SKM-1 (cell line): ENCODE results near the gene ZCWPW2.
A peak's percentile ranks its signal among the peaks of the same experiment; 100 is the strongest.

ENCODE experiments used
- DNase-seq: peaks from one replicate; lab custom pipeline; 2025; ENCODE audit not compliant: unreplicated experiment; lab: John Stamatoyannopoulos, UW

Gene ZCWPW2

DNA sequence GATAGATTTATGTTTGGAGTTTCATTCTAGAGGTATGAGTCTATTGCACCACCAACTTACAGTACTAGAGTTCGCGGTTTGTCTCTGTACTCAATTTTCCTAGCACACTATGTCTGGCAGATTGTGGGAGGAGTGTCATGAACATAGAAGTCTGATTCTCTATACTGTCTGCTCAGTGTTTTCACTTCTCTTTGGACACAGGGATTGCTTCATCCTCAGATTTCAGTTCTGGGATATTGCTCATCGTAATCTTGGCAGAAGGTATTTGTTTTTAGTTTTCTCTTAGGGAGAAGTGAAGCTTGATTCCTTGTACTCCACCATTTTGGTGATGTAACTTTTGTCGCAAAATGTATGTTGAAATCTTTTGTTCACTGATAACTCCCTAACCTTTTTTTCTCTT is 27.9 kb downstream of the ZCWPW2 start:
- DNase-seq = peak; percentile 49

DNA sequence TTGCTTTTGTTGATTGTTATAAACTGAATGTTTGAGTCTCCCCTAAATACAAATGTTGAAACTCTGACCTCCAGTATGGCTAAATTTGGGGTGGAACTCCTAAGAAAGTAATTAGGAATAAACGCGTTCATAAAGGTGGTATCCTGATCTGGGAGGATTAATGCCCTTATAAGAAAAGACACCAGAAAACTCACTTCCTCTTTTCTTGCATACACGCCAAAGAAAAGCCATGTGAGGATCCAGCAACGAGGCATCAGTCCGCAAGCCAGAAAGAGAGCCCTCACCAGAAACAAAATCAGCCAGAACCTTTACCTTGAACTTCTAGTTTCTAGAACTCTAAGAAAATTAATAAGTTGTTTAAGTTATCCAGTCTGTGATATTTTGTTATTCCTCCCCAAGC is 37.5 kb downstream of the ZCWPW2 start:
- no peak for DNase-seq

DNA sequence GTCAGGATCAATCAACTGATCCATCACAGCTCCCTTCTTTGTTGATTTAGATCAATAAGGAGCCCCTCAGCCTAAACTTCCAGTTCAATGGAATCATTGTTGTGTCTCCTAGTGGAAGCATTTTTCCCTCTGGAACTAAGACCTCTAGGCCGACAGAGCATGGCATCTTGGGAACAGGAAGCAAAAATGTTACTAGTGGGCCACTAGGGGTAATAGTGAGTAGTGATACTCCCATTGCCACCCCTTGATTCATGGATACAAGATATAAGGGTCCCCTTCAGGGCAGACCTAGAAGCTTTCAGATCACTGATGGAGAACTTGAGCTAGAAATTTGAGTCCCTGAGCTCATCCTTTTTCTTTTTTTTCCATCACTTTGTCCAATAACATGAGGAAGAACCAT is 40.5 kb downstream of the ZCWPW2 start:
- DNase-seq = no peak

DNA sequence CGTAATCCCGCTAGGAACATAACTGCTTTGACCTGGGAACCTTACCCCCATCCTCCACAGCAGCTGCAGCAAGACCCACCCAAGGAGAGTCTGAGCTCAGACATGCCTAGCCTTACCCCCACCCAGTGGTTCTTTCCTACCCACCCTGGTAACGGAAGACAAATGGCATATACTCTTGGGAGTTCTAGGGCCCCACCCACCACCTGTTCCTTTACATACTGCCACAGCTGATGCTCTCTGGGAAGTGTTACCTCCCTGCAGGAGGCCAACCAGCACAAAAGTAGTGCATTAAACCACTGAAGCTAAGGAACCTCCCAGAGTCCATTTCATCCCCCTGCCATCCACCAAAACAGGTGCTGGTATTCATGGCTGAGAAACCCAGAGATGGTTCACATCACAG is 50.7 kb downstream of the ZCWPW2 start:
- no peak for DNase-seq

DNA sequence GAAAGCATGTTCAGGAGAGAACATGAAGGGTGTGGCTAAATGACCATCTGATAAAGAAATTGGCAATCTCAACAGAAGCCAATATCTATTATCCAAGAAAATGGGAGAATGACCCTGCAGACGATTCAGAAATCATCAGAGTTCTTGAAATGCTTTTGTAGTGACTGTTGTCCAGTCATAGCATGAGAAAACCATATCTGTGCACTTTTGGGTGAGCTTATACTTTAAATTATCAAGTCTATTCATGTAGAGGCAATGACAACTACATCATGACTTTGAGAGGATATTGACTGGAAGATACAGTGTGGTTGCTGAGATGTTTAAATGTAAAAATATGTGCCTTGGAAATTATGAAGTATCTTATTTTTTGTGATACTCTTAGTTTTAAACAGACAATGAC is 57.7 kb downstream of the ZCWPW2 start:
- no peak for DNase-seq

DNA sequence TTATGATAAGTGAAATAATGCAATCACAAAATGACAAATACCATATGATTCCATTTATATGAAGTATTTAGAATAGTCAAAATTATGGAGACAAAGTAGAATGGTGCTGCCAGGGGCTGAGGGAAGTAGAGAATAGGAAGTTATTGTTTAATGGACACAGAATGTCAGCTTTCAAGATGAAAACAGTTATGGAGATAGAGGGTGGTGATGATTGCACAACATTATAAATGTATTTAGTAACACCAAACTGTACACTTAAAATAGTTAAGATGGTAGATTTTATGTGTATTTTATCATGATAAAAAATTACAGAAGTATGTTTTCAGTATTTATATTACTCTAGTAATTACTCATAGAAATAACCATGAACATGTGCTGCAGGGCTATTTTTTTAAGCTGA is 100.9 kb downstream of the ZCWPW2 start:
- no peak for DNase-seq

DNA sequence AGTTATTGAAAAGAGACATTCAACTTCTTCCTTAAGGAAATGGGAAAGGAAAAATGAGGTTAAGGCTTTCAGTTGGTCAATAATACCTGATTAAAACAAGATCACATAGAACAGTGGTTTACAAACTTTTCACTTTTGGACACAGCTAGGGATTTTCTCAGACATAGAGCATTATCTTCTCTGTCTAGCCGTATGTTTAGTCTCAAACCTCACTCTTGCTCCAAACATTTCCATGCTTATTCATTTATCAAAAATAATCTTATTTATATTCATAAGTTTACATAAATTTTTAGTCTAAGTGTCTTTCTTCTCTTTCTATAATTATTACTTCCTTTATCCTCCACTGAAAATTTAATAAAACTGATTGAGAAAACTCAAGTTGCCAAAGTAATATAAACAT is 114.3 kb downstream of the ZCWPW2 start:
- no peak for DNase-seq

DNA sequence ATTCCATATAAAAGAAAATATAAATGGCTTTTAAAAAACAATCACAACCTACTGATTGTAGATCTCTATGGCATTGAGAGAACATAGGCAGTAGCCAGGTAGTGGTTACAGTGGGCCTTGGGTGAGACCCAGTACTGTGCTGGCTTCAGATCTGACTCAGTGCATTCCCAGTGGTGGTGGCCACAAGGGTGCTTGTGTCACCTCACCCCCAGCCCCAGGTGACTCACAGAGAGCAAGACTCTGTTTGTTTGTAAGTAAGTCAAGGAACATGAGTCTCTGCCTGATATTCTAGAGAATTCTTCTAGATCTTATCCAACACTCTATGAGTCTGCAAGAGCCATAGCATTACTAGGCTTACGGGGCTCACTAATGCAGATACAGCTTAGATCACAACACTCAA is 118.9 kb downstream of the ZCWPW2 start:
- no peak for DNase-seq

DNA sequence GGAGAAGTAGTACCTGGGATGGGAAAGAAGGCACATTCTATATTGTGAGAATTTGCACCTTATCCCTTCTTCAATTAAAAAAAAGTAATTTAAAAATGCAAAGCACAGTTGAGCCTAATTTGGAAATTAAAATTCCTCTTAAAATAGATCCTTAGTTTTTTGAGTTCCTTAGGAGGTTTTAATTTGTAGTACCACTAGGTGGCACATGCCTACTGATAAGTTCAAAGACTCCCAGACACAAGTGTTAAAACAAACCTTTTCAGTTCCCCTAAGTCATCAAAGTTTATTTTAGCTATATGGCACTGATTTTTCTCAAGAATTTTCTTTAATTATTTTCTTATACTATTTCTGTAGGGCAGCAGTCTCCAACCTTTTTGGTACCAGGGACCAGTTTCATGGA is 127.7 kb downstream of the ZCWPW2 start:
- DNase-seq = peak; percentile 29

DNA sequence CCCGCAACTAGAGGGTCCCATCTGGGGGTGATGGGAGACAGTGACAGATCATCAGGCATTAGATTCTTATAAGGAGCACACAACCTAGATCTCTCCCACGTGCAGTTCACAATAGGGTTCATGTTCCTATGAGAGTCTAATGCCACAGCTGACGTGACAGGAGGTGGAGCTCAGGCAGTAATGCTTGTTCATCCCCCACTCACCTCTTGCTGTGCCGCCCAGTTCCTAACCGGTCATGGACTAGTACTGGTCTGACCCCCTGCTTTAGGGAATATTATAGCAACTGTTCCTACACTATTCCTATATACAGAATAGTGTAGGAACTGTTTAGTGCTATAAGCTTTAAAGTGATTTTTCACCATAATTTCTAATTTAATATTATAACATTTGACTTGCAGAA is 128.2 kb downstream of the ZCWPW2 start:
- DNase-seq = no peak

DNA sequence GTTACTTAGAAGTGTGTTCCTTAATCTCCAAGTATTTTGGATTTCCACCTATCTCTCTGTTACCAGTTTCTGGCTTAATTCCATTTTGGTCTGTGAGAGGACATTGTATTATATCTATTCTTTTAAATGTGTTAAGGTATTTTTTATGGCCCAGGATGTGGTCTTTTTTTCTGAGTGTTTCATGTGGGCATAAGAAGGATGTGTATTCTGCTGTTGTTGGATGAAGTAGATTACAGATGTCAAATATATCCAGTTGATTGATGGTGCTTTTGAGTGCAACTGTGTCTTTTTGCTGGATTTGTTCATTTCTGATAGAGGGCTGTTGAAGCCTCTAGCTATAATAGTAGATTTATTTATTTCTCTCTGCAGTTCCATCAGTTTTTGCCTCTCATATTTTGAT is 136.6 kb downstream of the ZCWPW2 start:
- DNase-seq = no peak

DNA sequence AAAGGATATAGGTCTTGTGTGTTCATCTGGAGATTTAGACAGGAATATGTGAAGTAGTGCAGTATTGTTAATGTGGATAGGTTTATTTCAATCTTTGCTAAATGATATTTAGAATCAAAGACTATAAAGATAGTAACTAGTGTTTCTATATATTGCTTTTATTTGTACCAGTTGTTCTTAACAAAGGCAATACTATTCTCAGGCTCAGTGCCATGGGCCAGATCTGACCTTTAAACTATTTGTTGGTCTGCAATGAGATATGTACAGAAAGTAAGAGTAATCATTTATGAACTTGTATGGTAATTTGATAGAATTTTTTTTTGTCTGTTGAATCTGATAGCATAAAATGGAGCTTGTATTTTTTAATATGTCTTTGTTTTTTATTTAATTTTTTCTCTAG is 146.8 kb downstream of the ZCWPW2 start:
- no peak for DNase-seq

DNA sequence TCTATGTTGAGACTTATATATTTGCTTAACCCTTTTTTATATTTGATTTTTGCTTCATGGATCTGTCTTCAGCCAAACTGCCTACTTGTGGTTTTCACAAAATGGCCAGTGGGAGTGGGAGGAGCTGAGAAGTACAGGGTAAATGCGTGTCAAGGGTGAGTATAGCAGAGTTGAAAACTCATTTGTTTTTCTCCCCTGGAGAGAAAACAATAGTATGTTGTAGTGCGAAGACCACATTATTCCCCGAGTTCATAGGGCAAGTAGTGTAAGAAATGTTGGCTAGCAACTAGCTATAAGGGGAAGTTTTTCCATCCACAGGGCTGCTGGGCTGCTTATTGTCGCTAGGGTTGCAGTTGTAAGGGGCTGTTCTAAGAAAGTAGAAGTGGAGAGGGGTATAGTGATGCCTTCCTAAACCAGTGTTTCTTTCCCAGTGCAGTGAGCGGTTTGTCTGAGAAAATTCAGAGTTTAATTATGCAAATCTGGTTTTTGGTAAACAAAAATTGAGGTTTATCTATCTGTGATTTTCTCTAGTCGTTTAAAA is 153.9 kb downstream of the ZCWPW2 start:
- DNase-seq = no peak

DNA sequence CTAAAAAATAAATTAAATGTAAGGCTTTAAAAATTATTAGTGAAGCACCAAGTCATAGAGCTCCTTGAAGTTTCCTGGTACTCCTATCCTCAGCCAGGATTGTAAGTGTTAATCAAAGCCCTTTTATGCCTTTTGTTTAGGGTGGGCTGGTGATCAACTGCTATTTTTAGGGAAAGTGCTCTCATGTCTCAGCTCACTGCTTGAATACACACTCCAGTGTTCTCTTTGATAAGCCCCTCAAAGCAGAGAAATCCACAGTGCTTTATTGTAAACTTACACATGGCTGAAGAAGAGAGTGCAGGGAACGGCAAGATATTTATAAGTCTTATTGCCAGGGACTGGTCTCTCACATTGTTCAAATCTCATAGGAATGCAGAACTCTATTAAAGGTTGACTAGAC is 156.5 kb downstream of the ZCWPW2 start:
- no peak for DNase-seq

DNA sequence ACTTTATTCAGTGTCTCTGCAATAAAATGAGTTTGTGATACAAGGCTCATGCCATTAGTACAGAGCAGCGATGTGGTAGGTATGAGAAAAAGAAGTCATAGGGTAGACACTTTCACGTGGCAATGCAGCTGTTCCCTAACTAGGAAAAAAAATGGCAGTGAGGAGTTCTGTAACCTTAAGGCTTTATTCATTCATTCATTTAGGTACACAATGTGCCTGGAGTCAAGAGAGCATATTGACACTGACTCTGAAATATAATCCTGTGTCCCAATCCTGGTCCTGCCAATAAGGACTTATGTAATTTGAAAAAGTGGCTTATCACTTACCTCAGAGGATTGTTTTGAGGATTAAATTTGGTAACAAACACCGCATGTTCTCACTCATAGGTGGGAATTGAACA is 173.1 kb downstream of the ZCWPW2 start:
- no peak for DNase-seq

DNA sequence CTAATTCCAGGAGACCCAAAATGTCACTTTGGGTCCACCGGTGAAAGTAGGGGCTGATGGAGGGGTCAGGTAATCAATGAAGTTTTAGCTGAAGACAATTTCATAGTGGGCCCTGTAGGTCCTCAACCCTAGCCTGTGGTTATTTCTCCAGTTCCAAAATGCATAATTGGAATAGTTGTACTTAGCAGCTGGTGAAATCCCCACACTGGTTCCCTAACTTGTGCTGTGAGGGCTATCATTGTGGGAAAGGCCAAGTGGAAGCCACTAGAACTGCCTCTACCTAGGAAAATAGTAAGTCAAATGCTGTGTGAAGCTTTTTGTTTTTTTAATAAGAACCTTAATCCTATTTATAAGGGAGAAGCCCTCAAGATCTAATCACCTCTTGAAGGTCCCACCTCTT is 193.8 kb downstream of the ZCWPW2 start:
- DNase-seq = no peak

DNA sequence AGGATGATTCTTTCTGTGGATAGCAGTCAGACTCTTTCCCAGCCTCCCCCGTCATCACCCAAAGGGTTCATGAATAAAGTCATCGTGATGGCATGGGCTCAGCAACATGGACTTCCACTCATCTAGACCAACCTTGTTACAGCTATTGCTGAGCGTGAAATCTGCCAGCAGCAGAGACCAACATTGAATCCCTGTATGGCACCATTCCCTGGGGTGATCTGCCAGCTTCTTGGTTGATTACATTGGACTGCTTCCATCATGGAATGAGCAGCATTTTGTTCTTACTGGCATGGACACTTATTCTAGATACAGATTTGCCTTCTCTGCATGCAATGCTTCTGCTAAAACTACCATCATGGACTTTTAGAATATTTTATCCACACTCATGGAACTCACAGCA is 195.7 kb downstream of the ZCWPW2 start:
- no peak for DNase-seq

DNA sequence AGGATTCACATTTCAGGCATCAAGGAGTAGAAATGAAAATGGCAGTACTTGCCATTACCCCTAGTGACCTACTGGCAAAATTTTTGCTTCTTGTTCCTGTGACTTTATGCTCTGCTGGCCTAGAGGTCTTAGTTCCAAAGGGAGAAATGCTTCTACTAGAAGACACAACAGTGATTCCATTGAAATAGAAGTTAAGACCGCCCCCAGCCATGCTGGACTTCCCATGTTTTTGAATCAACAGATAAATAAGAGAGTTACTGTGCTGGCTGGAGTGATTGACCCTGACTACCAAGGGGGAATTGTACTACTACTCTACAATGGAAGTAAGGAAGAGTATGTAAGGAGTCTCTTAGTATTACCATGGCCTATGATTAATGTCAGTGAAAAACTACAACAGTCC is 196.3 kb downstream of the ZCWPW2 start:
- DNase-seq = no peak

DNA sequence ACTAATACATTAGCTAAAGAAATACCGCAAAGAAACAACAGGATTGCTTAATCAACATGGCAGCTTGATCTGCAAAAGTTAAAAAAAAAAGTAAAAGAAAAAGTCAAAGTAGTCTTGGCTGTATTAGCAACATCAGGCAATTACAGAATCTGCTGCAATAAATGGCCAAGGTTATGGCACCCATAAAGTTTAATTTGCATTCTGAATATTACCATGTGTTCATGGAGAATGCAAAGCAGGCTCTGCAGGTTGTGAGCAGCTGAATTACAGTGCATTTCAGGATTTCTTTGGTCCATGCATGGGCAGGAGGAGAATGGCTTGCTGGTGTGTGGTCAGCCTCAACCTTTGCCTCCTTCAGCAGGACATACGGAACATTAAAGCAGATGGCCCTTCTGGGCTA is 199.2 kb downstream of the ZCWPW2 start:
- DNase-seq = no peak

DNA sequence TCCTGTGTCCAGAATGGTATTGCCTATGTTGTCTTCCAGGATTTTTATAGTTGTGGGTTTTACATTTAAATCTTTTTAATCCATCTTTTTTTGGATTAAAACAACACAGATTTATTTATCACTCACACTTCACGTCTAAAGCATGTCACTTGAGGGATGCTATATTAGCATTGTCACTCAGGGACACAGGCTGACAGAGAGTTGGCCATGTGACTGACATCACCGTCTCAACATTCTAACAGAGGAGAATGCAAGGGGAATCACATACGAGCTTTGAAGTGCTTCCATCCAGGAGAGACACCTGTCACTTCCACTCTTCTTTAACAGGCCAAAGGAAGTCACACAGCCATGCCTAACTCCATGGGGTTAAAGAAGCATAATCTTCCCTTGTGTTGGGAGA is 204.7 kb downstream of the ZCWPW2 start:
- no peak for DNase-seq

DNA sequence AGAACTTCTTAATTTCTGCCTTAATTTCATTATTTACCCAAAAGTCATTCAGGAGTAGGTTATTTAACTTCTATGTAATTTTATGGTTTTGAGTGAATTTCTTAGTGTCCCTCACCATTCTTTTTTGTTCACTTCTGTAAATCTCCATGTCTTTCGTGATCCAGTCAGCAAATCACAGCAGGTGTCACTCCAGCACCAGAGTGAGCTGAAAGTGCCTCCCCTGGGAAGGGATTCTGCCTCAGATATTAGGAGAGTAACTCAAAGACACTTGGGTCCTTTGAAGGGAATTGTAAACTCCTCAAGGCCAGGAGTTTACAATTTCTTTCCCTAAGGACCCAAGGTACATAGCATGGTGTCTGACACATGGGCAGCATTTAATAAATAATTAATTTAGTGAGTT is 207.7 kb downstream of the ZCWPW2 start:
- DNase-seq = no peak

DNA sequence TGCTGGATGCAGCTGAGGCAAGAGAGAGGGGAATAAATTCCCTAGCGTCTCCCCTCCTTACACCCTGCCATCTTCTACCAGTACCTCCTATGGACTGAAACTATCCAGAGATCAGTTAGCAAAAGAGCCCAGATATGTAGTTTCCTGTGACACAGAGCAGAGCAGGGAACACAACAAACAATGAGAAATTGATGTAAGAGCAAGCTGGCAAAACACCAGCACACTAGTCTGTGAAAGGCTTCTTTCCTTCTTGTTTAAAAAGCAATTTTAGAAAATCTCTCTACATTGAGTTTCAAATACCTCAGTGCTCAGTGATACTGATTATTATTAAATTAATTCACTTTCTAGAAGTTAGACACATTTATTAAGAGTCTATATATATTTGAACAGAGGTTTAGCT is 215.7 kb downstream of the ZCWPW2 start:
- DNase-seq = no peak

DNA sequence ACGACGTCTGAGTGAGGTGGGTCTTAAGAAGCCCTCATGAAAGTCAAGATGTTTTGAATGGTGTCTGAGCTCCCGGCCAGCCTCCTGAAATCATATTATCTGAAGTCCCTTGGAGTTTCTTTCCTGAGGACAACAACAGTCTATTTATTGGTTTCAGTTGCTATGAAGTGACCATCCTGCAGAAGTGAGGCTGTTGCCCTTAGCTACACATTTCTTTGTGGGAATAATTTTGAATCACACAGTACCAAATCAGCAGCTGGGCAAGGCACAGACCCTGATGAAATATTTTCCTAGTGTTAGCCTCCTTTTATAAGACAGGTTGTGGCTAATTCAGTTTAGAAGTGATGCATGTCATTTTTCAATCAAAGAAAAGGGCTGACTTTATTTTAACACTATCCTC is 220.8 kb downstream of the ZCWPW2 start:
- DNase-seq = no peak

DNA sequence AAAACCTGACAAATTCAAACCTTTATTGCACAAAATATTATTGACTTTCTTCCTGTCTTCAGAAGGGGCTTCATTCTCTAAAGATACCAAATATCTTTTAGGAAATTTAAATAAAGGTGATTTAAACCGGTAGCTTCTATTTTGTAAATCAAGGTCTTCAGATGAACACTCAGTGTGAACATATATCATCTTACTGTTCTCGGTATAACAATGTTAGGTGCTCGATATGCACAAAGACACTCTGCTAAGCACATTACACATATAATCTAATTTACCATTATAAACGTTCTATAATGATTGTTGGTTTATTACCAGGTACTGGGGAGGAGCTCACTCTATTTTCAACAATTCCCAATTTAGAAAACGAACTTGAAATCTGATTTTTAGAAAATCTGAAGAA is 225.5 kb downstream of the ZCWPW2 start:
- no peak for DNase-seq
